H1 (cell line): ENCODE measurements around the gene PLN. TPM values are rescaled to one million over a fixed set of nuclear protein-coding genes. Genes with fewer than 3 reads are reported as not detected.

ENCODE experiments used
- CTCF ChIA-PET: fragments of 300-600 bp; sonication (Branson Sonifier 250); formaldehyde crosslinking; loops from one replicate; lab custom pipeline; 2021; ENCODE audit not compliant: partially characterized antibody; lab: Charles Lee
- POLR2A ChIA-PET: fragments of 300-600 bp; sonication (Branson Sonifier 250); formaldehyde crosslinking; loops from one replicate; lab custom pipeline; 2021; ENCODE audit warnings: inconsistent platforms; ENCODE audit not compliant: partially characterized antibody; lab: Charles Lee
- DNase-seq, 2 experiments: peaks; one replicate each; pipeline versions ENCODE4 v3.0.0 to v3.0.0-alpha.2; 2010 to 2022; ENCODE audit warnings: low spot score in 2 of 2, low read depth in 1 of 2, mixed read lengths in 1 of 2
- FAIRE-seq: peaks from 2 replicates; lab custom pipeline; 2011; peaks lifted over from hg19 to GRCh38; lab: Jason Lieb, UNC
- H2AFZ ChIP-seq: 2 replicates; pipeline ENCODE4 v1.8.1; 2012; ENCODE audit warnings: low read length, inconsistent platforms
- H2AK5ac ChIP-seq: 2 replicates; pipeline ENCODE4 v1.6.1; 2013; ENCODE audit warnings: low read depth, low read length
- H2BK120ac ChIP-seq: replicated peaks from 2 replicates; pipeline ENCODE3; 2013; ENCODE audit warnings: low read depth, low read length, inconsistent platforms
- H2BK12ac ChIP-seq: 2 replicates; pipeline ENCODE4 v1.6.1; 2013; ENCODE audit warnings: low read depth, low read length
- H2BK15ac ChIP-seq: 2 replicates; pipeline ENCODE4 v1.6.1; 2013; ENCODE audit warnings: low read length
- H2BK20ac ChIP-seq: 2 replicates; pipeline ENCODE4 v1.6.1; 2013; ENCODE audit warnings: low read length
- H2BK5ac ChIP-seq: 2 replicates; pipeline ENCODE4 v1.6.1; 2013; ENCODE audit warnings: low read depth, low read length
- H3K14ac ChIP-seq: 2 replicates; pipeline ENCODE4 v1.6.1; 2013; ENCODE audit warnings: inconsistent platforms; ENCODE audit not compliant: insufficient read length
- H3K18ac ChIP-seq: 2 replicates; pipeline ENCODE4 v1.6.1; 2013; ENCODE audit warnings: low read length; ENCODE audit errors: extremely low read depth
- H3K23ac ChIP-seq: 2 replicates; pipeline ENCODE4 v1.6.1; 2013; ENCODE audit warnings: inconsistent platforms; ENCODE audit not compliant: insufficient read length
- H3K23me2 ChIP-seq: 2 replicates; pipeline ENCODE4 v1.6.1; 2013; ENCODE audit warnings: low read depth, low read length
- H3K27ac ChIP-seq: 2 replicates; pipeline ENCODE4 v1.6.1; 2011; ENCODE audit warnings: low read depth, low read length, inconsistent platforms
- H3K27me3 ChIP-seq, 4 experiments: replicated peaks in 1 of 4; 1 replicate in 1 of 4; 2 replicates in 3 of 4; pipeline versions ENCODE4 v1.6.1 to v1.8.1; 2011 to 2013; ENCODE audit warnings: low read length in 3 of 4, mild to moderate bottlenecking in 3 of 4, inconsistent platforms in 2 of 4, mixed read lengths in 2 of 4, moderate library complexity in 1 of 4; ENCODE audit not compliant: control insufficient read depth in 3 of 4, insufficient read depth in 3 of 4; ENCODE audit errors: extremely low read depth in 1 of 4
- H3K36me3 ChIP-seq, 4 experiments: 2 replicates each; pipeline versions ENCODE4 v1.6.1 to v1.8.1; 2011 to 2013; ENCODE audit warnings: mild to moderate bottlenecking in 4 of 4, low read length in 3 of 4, moderate library complexity in 2 of 4, control low read depth in 1 of 4, inconsistent platforms in 1 of 4; ENCODE audit not compliant: insufficient read depth in 4 of 4, control insufficient read depth in 2 of 4
- H3K4ac ChIP-seq: replicated peaks from 2 replicates; pipeline ENCODE3; 2013; ENCODE audit warnings: low read length, low read depth, mixed read lengths, inconsistent platforms; ENCODE audit not compliant: insufficient read length
- H3K4me1 ChIP-seq, 4 experiments: replicated peaks in 1 of 4; 1 replicate in 1 of 4; 2 replicates in 3 of 4; pipeline versions ENCODE4 v1.6.1 to v1.8.1; 2011 to 2013; ENCODE audit warnings: low read length in 3 of 4, inconsistent platforms in 2 of 4, mixed read lengths in 1 of 4; ENCODE audit not compliant: insufficient read depth in 4 of 4, control insufficient read depth in 3 of 4
- H3K4me2 ChIP-seq, 2 experiments: 2 replicates each; pipeline versions ENCODE4 v1.6.1 to v1.8.1; 2011 to 2013; ENCODE audit warnings: low read depth in 2 of 2, low read length in 2 of 2, control low read depth in 1 of 2, inconsistent platforms in 1 of 2, mild to moderate bottlenecking in 1 of 2; ENCODE audit not compliant: insufficient read depth in 1 of 2
- H3K4me3 ChIP-seq, 4 experiments: fragments of 200-600, 300-600 bp in 1 of 4; sonication (generic), shearing (Covaris generic), sonication (Bioruptor Twin) in 1 of 4; 2 replicates each; pipeline versions ENCODE4 v1.5.1 to v1.8.1; 2011 to 2016; ENCODE audit warnings: low read length in 4 of 4, low read depth in 3 of 4, control low read depth in 2 of 4, inconsistent platforms in 2 of 4, mild to moderate bottlenecking in 2 of 4, mixed read lengths in 1 of 4, moderate library complexity in 1 of 4; ENCODE audit not compliant: insufficient read depth in 2 of 4; ENCODE audit errors: extremely low read depth in 1 of 4
- H3K56ac ChIP-seq: replicated peaks from 2 replicates; pipeline ENCODE3; 2013; ENCODE audit warnings: low read depth, mild to moderate bottlenecking, mixed read lengths, low read length, inconsistent platforms; ENCODE audit not compliant: insufficient read length
- H3K79me1 ChIP-seq: 2 replicates; pipeline ENCODE4 v1.6.1; 2013; ENCODE audit warnings: low read depth, low read length, control low read depth
- H3K79me2 ChIP-seq, 2 experiments: 2 replicates each; pipeline versions ENCODE4 v1.6.1 to v1.8.1; 2012 to 2013; ENCODE audit warnings: low read length in 2 of 2, mild to moderate bottlenecking in 2 of 2, inconsistent platforms in 1 of 2; ENCODE audit not compliant: insufficient read depth in 2 of 2, control insufficient read depth in 1 of 2
- H3K9ac ChIP-seq, 4 experiments: replicated peaks in 1 of 4; 1 replicate in 1 of 4; 2 replicates in 3 of 4; pipeline versions ENCODE4 v1.6.1 to v1.8.1; 2011 to 2013; ENCODE audit warnings: low read depth in 3 of 4, low read length in 3 of 4, control low read depth in 2 of 4, mild to moderate bottlenecking in 2 of 4, moderate library complexity in 2 of 4, inconsistent platforms in 1 of 4; ENCODE audit errors: extremely low read depth in 1 of 4
- H3K9me3 ChIP-seq, 2 experiments: 2 replicates each; pipeline versions ENCODE4 v1.6.1 to v1.8.1; 2012 to 2013; ENCODE audit warnings: mild to moderate bottlenecking in 2 of 2, moderate library complexity in 2 of 2, control low read depth in 1 of 2, inconsistent platforms in 1 of 2, low read depth in 1 of 2, low read length in 1 of 2, mixed read lengths in 1 of 2; ENCODE audit not compliant: insufficient read depth in 2 of 2
- H4K20me1 ChIP-seq, 2 experiments: replicated peaks in 1 of 2; 2 replicates each; pipeline versions ENCODE3 to v1.8.1; 2011 to 2013; ENCODE audit warnings: inconsistent platforms in 2 of 2, low read length in 2 of 2, mild to moderate bottlenecking in 1 of 2; ENCODE audit not compliant: insufficient read depth in 2 of 2, control insufficient read depth in 1 of 2
- H4K5ac ChIP-seq: 2 replicates; pipeline ENCODE4 v1.6.1; 2013; ENCODE audit warnings: low read length, low read depth, mixed read lengths, inconsistent platforms; ENCODE audit not compliant: insufficient read length
- H4K8ac ChIP-seq: 2 replicates; pipeline ENCODE4 v1.8.0; 2013; ENCODE audit warnings: mild to moderate bottlenecking, moderate library complexity, low read length, inconsistent platforms; ENCODE audit not compliant: insufficient read depth; ENCODE audit errors: extremely low read depth
- H4K91ac ChIP-seq: replicated peaks from 2 replicates; pipeline ENCODE3; 2013; ENCODE audit warnings: low read length, mixed read lengths, inconsistent platforms; ENCODE audit not compliant: insufficient read length
- CHD1 ChIP-seq: IDR thresholded peaks from 2 replicates; pipeline ENCODE4 v1.6.1; 2012; ENCODE audit warnings: low read depth, low read length, improper control_type of control experiment
- EZH2 ChIP-seq: fragments of 200-600 bp; sonication (generic); IDR thresholded peaks from 2 replicates; pipeline ENCODE4 v1.7.1; 2012; ENCODE audit warnings: low read depth, mild to moderate bottlenecking, moderate library complexity, low read length, inconsistent platforms; ENCODE audit not compliant: severe bottlenecking
- FOSL1 ChIP-seq: IDR thresholded peaks from 2 replicates; pipeline ENCODE4 v1.6.1; 2011; ENCODE audit warnings: mild to moderate bottlenecking, low read depth, low read length, moderate library complexity; ENCODE audit not compliant: insufficient read depth
- POU5F1 ChIP-seq: IDR thresholded peaks from 2 replicates; pipeline ENCODE4 v1.6.1; 2011; ENCODE audit warnings: low read depth, mild to moderate bottlenecking, low read length, moderate library complexity
- RXRA ChIP-seq: IDR thresholded peaks from 2 replicates; pipeline ENCODE4 v1.6.1; 2011; ENCODE audit warnings: low read depth, mild to moderate bottlenecking, low read length, moderate library complexity; ENCODE audit not compliant: insufficient read depth
- SIN3A ChIP-seq, 2 experiments: IDR thresholded peaks in 1 of 2; conservative IDR thresholded peaks in 1 of 2; 2 replicates each; pipeline ENCODE4 v1.6.1; 2011 to 2012; ENCODE audit warnings: low read length in 2 of 2, improper control_type of control experiment in 1 of 2, low read depth in 1 of 2, mild to moderate bottlenecking in 1 of 2
- SIRT6 ChIP-seq: IDR thresholded peaks from one replicate; pipeline ENCODE4 v1.7.1; 2012; ENCODE audit warnings: low read length, inconsistent platforms
- SUZ12 ChIP-seq: fragments of 200-600 bp; sonication (generic); IDR thresholded peaks from 2 replicates; pipeline ENCODE4 v1.6.1; 2012; ENCODE audit warnings: mild to moderate bottlenecking, inconsistent platforms, low read length, moderate library complexity, mixed read lengths
- TAF7 ChIP-seq: optimal IDR thresholded peaks from 2 replicates; pipeline ENCODE3; 2011; ENCODE audit warnings: low read depth, mild to moderate bottlenecking, inconsistent platforms, low read length, moderate library complexity, borderline replicate concordance
- WGBS, 2 experiments: shearing (Covaris generic) in 1 of 2; methylation state at CpG; one replicate each; pipeline versions ENCODE4 v1.1.6 to v1.1.7; 2013 to 2015; ENCODE audit warnings: low lambda C conversion rate in 2 of 2, mixed read lengths in 2 of 2, inconsistent platforms in 1 of 2, low coverage in 1 of 2, missing lambda C conversion rate in 1 of 2; ENCODE audit not compliant: insufficient replicate concordance in 2 of 2, insufficient coverage in 1 of 2, insufficient read length in 1 of 2; ENCODE audit errors: extremely low coverage in 1 of 2, missing lambda C conversion rate in 1 of 2; 5-methylcytosine and 5-hydroxymethylcytosine counted together
- polyA plus RNA-seq, 7 experiments: library from polyadenylated mRNA; depleted of rRNA in 3 of 7; stranded (reverse) in 5 of 7; unstranded in 2 of 7; fragments of >200 nt in 5 of 7; fragments of 200-250 nt in 2 of 7; gene quantifications; 1 replicate in 5 of 7; 2 replicates in 1 of 7; 4 replicates in 1 of 7; pipeline versions ENCODE4 v1.2.1 to v1.2.3, GENCODE V29; 2011 to 2013; ENCODE audit warnings: missing spikeins in 2 of 7, mixed read lengths in 2 of 7
- total RNA-seq: library from RNA; stranded (reverse); fragmentation: NEBNext Ultra II Directional; extraction: Animal tissue kit (Norgen Biotek cat#: 25700); gene quantifications from 2 replicates; pipeline ENCODE4 v1.2.1, GENCODE V29; 2021
- TF ChIP-seq, protein P1 (sequence below): IDR thresholded peaks from 2 replicates; pipeline ENCODE4 v1.6.1; 2012; ENCODE audit warnings: low read length, inconsistent platforms

The PLN gene
- total and polyA plus RNA-seq, 2 of the 8 experiments (the other 6 are each of a cell fraction or from before 2014, with no cell fraction given), result not detected

DNA sequence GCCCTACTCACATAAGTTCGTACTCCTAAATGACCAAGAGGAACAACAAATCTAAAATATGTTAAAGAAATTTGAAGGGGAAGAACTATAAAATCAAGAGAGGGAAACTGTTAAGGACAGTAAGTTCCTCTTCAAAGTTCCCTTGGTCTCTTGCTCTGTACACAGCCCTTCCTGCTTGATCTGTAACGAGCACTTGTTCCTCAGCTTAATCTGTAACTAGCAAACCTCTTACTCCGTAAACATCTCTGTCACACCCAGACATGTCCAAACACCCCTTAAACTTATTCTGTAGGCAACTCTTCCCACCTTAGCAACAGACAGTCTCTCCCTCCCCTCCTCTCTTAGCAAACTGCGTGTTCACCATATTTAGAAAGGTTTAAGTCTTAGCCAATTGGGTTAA is 29.9 kb downstream of the PLN start:
- no peak overlapping the region for H3K23ac ChIP-seq
- no peak for FAIRE-seq
- no peak overlapping the region for H4K8ac ChIP-seq
- peaks cover 0 to 21% of the 10 kb centered on the region in 2 experiments; a peak in 1 of 4 replicates for H3K79me2 ChIP-seq
- H3K27me3 ChIP-seq, result no peaks in the 10 kb centered on the region
- no peak overlapping the region for H2BK5ac ChIP-seq
- no peaks in the 10 kb centered on the region; a peak in 2 of 8 replicates for H3K36me3 ChIP-seq
- peaks cover 0 to 14% (median 0%) of the 10 kb centered on the region in 4 experiments; a peak in 2 of 7 replicates for H3K4me1 ChIP-seq
- H2AFZ ChIP-seq, result no peak overlapping the region
- no peak overlapping the region for H2AK5ac ChIP-seq
- TF ChIP-seq, protein P1, sequence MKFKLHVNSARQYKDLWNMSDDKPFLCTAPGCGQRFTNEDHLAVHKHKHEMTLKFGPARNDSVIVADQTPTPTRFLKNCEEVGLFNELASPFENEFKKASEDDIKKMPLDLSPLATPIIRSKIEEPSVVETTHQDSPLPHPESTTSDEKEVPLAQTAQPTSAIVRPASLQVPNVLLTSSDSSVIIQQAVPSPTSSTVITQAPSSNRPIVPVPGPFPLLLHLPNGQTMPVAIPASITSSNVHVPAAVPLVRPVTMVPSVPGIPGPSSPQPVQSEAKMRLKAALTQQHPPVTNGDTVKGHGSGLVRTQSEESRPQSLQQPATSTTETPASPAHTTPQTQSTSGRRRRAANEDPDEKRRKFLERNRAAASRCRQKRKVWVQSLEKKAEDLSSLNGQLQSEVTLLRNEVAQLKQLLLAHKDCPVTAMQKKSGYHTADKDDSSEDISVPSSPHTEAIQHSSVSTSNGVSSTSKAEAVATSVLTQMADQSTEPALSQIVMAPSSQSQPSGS, result no peak
- no peak for TF ChIP-seq CHD1
- no peak for TF ChIP-seq POU5F1
- TF ChIP-seq FOSL1, result no peak
- no peak for TF ChIP-seq SIRT6
- TF ChIP-seq TAF7, result no peak
- no peak for TF ChIP-seq SUZ12
- TF ChIP-seq RXRA, result no peak
- TF ChIP-seq SIN3A (conservative IDR thresholded peaks at IDR 0.05 in 1 of 2, IDR thresholded peaks at IDR 0.05 in 1 of 2; ENCODE audit: low read depth in 1 of 2, low read length in 2 of 2), result no peak
- TF ChIP-seq EZH2, result no peak
- TF ChIP-seq, all 59 proteins: peak for 0
- H3K4ac ChIP-seq, result no peak overlapping the region
- H4K20me1 ChIP-seq, result peaks cover 0 to 2% of the 10 kb centered on the region in 2 experiments
- H3K9me3 ChIP-seq, result no peaks in the 10 kb centered on the region
- no peak overlapping the region for H3K56ac ChIP-seq
- no peak overlapping the region for H4K91ac ChIP-seq
- H3K23me2 ChIP-seq, result peaks cover 4% of the 10 kb centered on the region; the same call in 1 of the 2 replicates
- H2BK20ac ChIP-seq, result no peak overlapping the region
- no peak overlapping the region for H4K5ac ChIP-seq
- DNase-seq, result no peak
- H3K9ac ChIP-seq, result no peak overlapping the region
- CTCF ChIA-PET, result interaction anchor here (0.6 to 4.1 kb wide), 3 partner anchors 24 to 642 kb away, joined by 3 to 47 read pairs (median 3); no protein-coding TSS in a partner anchor
- no peak overlapping the region for H2BK15ac ChIP-seq
- POLR2A ChIA-PET, result no interaction called here
- 81% methylated on average over 4 of the region's 4 CpGs; no CpG with 5 or more reads in 1 of the 2 experiments for WGBS, 2 experiments
- no peak overlapping the region for H3K4me2 ChIP-seq
- H3K79me1 ChIP-seq, result no peaks in the 10 kb centered on the region
- H3K18ac ChIP-seq, result no peak overlapping the region
- H3K27ac ChIP-seq, result no peak overlapping the region
- no peak overlapping the region for H2BK12ac ChIP-seq
- H3K14ac ChIP-seq, result no peak overlapping the region
- no peak overlapping the region for H2BK120ac ChIP-seq
- no peak overlapping the region for H3K4me3 ChIP-seq
